Activated T-cell treated with anti-CD3 and anti-CD28 coated beads, Interleukin-2, amount 50 U/mL, for 1 hour (primary cell): ENCODE results near the gene YAE1.
A peak's percentile ranks its signal among the peaks of the same experiment; 100 is the strongest.

ENCODE experiments used
- DNase-seq: peaks from one replicate; pipeline ENCODE4 v3.0.0-alpha.2; 2020

The YAE1 gene

GRCh38 chr7:39557911-39558310 lies 8.3 kb upstream of the YAE1 start:
- DNase-seq = no peak

- DNase-seq = no peak
These were observed 5.8 kb upstream of the YAE1 start for GRCh38 chr7:39560408-39560807.

GRCh38 chr7:39560997-39561396 lies 5.2 kb upstream of the YAE1 start:
- no peak for DNase-seq

GRCh38 chr7:39565538-39565937 lies 666 bp upstream of the YAE1 start:
- DNase-seq = no peak

GRCh38 chr7:39567294-39567693 lies 1.1 kb downstream of the YAE1 start:
- no peak for DNase-seq

GRCh38 chr7:39574673-39575349 lies 8.6 kb downstream of the YAE1 start:
- DNase-seq = no peak

- DNase-seq = no peak
These were observed 11.1 kb downstream of the YAE1 start for GRCh38 chr7:39577229-39577874.

GRCh38 chr7:39580149-39580874 lies 14.1 kb downstream of the YAE1 start:
- peak; percentile 69 for DNase-seq

GRCh38 chr7:39582536-39582935 lies 16.3 kb downstream of the YAE1 start:
- DNase-seq = no peak

GRCh38 chr7:39583539-39583938 lies 17.3 kb downstream of the YAE1 start:
- DNase-seq = no peak

GRCh38 chr7:39587393-39587792 lies 21.2 kb downstream of the YAE1 start:
- DNase-seq = no peak

GRCh38 chr7:39588416-39588815 lies 22.2 kb downstream of the YAE1 start:
- DNase-seq = no peak

GRCh38 chr7:39589323-39590111 lies 23.3 kb downstream of the YAE1 start:
- peak; percentile 32 for DNase-seq

- DNase-seq = no peak
These were observed 26.4 kb downstream of the YAE1 start for GRCh38 chr7:39592586-39592985.

GRCh38 chr7:39594988-39595620 lies 28.9 kb downstream of the YAE1 start:
- DNase-seq = no peak

- DNase-seq = no peak
These were observed 36.1 kb downstream of the YAE1 start for GRCh38 chr7:39602351-39602750.

- DNase-seq = no peak
These were observed 37.7 kb downstream of the YAE1 start for GRCh38 chr7:39603924-39604323.

GRCh38 chr7:39605087-39605486 lies 38.9 kb downstream of the YAE1 start:
- no peak for DNase-seq

GRCh38 chr7:39606352-39606751 lies 40.1 kb downstream of the YAE1 start:
- DNase-seq = no peak

- DNase-seq = no peak
These were observed 40.7 kb downstream of the YAE1 start for GRCh38 chr7:39606941-39607340.

- DNase-seq = no peak
These were observed 41.7 kb downstream of the YAE1 start for GRCh38 chr7:39607865-39608264.

GRCh38 chr7:39608278-39608677 lies 42.1 kb downstream of the YAE1 start:
- no peak for DNase-seq
